ENCODE results near the gene CCL4L2. TPM values are rescaled to one million over a fixed set of nuclear protein-coding genes. Genes with fewer than 3 reads are reported as not detected.
"Not testable (repeated sequence)": the region's sequence is repeated elsewhere in the genome, so short reads cannot be mapped to it uniquely, and the experiment has no call there.

Gene CCL4L2
- total RNA-seq, 1 experiment from 2014 or later = not detected

DNA sequence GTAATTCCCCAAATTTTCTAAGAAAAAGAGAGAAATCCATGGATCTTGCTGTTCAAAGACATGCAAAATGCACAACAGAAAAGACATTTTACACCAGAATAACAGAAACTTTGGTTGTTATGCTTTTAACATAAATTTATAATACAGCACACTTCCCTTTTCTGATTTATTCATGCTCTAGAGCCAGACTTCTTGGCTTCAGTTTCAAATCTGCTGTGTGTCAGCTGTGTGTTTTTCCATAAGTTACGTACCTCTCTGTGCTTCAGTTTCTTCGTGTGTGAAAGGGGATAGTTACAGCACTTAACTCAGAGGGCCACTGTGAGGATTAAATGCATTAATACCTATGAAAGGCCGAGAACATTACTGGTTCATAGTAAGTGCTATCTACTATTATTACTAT, 7.5 kb upstream of the CCL4L2 start:
- H3K9me3 Mint-ChIP-seq (ENCODE audit: low read depth, unreplicated experiment) = no peaks in the 10 kb centered on the region
- DNase-seq = no peak
- CTCF ChIA-PET = no interaction called here
- peaks cover 50% of the 10 kb centered on the region for H3K27me3 Mint-ChIP-seq (ENCODE audit: unreplicated experiment)
- H3K27ac Mint-ChIP-seq (ENCODE audit: unreplicated experiment) = no peak overlapping the region
- no TSS peak for BruUV-seq (replicated peaks)
- H3K4me1 Mint-ChIP-seq (ENCODE audit: low read depth, unreplicated experiment) = no peaks in the 10 kb centered on the region
- TF ChIP-seq, protein P1, sequence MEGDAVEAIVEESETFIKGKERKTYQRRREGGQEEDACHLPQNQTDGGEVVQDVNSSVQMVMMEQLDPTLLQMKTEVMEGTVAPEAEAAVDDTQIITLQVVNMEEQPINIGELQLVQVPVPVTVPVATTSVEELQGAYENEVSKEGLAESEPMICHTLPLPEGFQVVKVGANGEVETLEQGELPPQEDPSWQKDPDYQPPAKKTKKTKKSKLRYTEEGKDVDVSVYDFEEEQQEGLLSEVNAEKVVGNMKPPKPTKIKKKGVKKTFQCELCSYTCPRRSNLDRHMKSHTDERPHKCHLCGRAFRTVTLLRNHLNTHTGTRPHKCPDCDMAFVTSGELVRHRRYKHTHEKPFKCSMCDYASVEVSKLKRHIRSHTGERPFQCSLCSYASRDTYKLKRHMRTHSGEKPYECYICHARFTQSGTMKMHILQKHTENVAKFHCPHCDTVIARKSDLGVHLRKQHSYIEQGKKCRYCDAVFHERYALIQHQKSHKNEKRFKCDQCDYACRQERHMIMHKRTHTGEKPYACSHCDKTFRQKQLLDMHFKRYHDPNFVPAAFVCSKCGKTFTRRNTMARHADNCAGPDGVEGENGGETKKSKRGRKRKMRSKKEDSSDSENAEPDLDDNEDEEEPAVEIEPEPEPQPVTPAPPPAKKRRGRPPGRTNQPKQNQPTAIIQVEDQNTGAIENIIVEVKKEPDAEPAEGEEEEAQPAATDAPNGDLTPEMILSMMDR (IDR thresholded peaks at IDR 0.05; ENCODE audit: unreplicated experiment) = no peak
- intact Hi-C loops (cut with micrococcal nuclease; ENCODE audit: unreplicated experiment) = no loop called here
- no peaks in the 10 kb centered on the region for H3K36me3 Mint-ChIP-seq (ENCODE audit: insufficient read depth, unreplicated experiment)
- no peak overlapping the region for H3K4me3 Mint-ChIP-seq (ENCODE audit: low read depth, unreplicated experiment)

DNA sequence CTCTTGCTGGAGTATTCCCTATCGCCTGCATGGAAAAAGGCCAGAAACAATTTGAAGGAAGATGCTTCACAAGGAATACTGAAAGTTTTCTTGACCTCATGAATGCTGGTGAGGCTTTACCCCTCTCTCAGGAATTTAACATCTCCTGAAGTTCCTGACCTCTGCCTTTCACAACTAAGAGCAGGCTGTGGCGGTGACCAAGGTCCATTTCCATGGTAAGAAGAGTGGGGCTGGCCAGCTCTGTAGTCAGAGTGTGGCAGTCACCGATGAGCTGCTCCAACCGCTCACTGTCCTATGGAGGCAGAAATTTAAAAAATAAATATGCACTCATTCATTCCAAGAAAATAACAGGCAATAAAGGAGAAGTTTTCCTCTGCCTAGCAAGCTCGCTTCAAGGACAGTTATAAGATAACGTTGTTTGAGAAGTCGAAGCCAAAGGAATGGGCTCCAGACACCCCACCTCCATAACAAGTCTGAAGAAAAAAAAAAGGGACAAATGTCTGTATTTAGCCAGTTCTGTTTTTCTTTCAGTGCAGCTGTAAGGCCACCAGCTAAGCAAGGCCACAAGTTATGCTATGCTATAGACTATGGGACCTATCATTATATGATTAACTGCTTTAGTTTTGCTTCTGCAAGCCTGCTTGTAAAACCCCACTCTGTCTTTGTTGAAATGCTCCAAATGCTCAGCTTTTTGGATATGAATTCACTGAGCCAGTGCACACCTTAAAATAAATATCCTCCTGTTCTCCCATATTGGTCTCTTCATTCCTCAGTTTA, 6.0 kb upstream of the CCL4L2 start:
- no TSS peak for BruUV-seq (replicated peaks)
- Mint-ChIP-seq H3K4me1 (ENCODE audit: low read depth, unreplicated experiment) (no peaks in the 10 kb centered on the region), H3K4me3 (ENCODE audit: low read depth, unreplicated experiment) (no peak overlapping the region), H3K27me3 (ENCODE audit: unreplicated experiment) (peaks cover 42% of the 10 kb centered on the region), H3K9me3 (ENCODE audit: low read depth, unreplicated experiment) (no peaks in the 10 kb centered on the region), H3K27ac (ENCODE audit: unreplicated experiment) (no peak overlapping the region), H3K36me3 (ENCODE audit: insufficient read depth, unreplicated experiment) (no peaks in the 10 kb centered on the region)
- TF ChIP-seq, protein P1 (IDR thresholded peaks at IDR 0.05; ENCODE audit: unreplicated experiment) = no peak
- CTCF ChIA-PET = no interaction called here
- DNase-seq = no peak
- intact Hi-C loops (cut with micrococcal nuclease; ENCODE audit: unreplicated experiment) = no loop called here

DNA sequence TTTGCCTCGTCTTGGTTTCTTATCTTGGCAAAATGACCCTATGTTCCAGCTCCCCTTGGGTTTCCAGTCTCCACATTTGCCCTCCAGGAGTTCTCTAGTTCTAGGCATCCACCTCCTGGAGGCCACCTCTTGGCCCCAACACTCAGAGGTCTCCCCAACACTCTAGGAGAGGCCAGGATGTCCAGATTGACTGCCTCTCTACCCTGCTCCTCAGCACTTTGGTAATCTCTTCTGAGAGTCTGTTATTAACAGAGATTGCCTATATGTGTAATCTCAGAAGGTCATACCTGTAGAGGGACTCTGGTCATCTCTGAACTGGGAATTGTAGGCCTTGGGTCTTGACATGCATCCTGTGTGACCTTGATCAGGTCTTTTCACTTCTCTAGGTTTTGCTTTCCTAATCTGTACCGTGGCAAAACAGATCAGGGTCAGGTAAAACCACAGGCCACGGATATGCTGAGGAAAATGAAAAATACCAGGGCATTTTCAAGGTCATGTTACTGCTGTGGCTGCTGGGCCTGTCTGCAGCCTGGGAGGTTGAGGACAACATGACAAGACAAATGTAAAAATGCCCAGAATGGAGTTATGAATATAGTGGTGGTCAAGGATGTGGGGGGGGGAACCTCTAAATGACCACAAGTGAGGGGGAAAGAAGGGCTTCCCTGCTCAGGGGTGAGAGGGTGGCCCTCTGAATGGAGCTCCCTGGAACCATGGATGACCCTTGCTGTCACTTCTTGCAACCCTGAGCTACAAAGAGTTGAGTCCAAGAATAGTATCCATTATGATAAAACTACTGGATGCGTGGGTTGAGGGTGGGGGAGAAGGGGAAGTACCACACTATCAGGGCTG, 5.0 kb upstream of the CCL4L2 start:
- TF ChIP-seq, protein P1 (IDR thresholded peaks at IDR 0.05; ENCODE audit: unreplicated experiment) = no peak
- H3K27me3 Mint-ChIP-seq (ENCODE audit: unreplicated experiment) = peaks cover 49% of the 10 kb centered on the region
- CTCF ChIA-PET = no interaction called here
- no peaks in the 10 kb centered on the region for H3K9me3 Mint-ChIP-seq (ENCODE audit: low read depth, unreplicated experiment)
- no peaks in the 10 kb centered on the region for H3K36me3 Mint-ChIP-seq (ENCODE audit: insufficient read depth, unreplicated experiment)
- no peak overlapping the region for H3K27ac Mint-ChIP-seq (ENCODE audit: unreplicated experiment)
- DNase-seq = no peak
- no peak overlapping the region for H3K4me3 Mint-ChIP-seq (ENCODE audit: low read depth, unreplicated experiment)
- intact Hi-C loops (cut with micrococcal nuclease; ENCODE audit: unreplicated experiment) = no loop called here
- no peaks in the 10 kb centered on the region for H3K4me1 Mint-ChIP-seq (ENCODE audit: low read depth, unreplicated experiment)
- BruUV-seq (replicated peaks) = no TSS peak

DNA sequence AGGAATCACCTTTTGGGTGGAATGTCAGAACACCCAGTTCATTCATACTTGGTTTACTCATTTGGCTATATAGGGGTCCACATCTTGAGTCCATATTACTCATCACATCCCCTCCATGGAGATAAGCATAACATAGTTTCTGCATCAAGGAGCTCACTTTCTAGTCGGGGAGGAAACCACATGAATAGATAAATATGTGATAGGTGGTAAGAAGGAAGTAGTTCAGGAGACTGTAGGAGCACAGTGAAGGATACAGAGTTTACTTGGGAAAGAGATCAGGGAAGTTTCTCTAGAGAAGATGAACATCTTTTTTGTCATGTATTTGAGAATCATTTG, 4.4 kb upstream of the CCL4L2 start:
- peaks cover 53% of the 10 kb centered on the region for H3K27me3 Mint-ChIP-seq (ENCODE audit: unreplicated experiment)
- H3K36me3 Mint-ChIP-seq (ENCODE audit: insufficient read depth, unreplicated experiment); BruUV-seq (replicated peaks); intact Hi-C loops (cut with micrococcal nuclease; ENCODE audit: unreplicated experiment); H3K27ac Mint-ChIP-seq (ENCODE audit: unreplicated experiment); H3K4me1 Mint-ChIP-seq (ENCODE audit: low read depth, unreplicated experiment); CTCF ChIA-PET; DNase-seq; H3K4me3 Mint-ChIP-seq (ENCODE audit: low read depth, unreplicated experiment); H3K9me3 Mint-ChIP-seq (ENCODE audit: low read depth, unreplicated experiment): not testable (repeated sequence)

DNA sequence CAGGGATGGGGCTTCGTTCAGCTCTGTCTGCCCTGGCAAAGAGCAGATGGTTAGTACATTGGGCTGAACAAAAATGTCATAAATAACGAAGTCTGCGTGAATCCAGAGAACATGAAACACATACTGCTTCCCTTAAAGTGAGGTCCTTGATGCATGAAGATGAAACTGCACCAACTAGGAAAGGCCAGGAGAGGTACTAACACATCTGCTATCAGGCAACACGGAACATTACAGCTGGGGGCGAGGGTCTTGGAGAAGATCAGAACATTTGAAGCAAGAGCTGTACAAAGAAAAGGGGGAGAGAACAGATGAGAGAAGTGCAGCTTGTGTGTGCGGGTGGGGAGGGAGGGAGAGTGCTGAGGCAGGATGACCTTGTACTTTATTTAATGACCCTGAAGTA, 3.5 kb upstream of the CCL4L2 start:
- intact Hi-C loops (cut with micrococcal nuclease; ENCODE audit: unreplicated experiment); H3K4me1 Mint-ChIP-seq (ENCODE audit: low read depth, unreplicated experiment); CTCF ChIA-PET; H3K36me3 Mint-ChIP-seq (ENCODE audit: insufficient read depth, unreplicated experiment); H3K4me3 Mint-ChIP-seq (ENCODE audit: low read depth, unreplicated experiment); BruUV-seq (replicated peaks); H3K27ac Mint-ChIP-seq (ENCODE audit: unreplicated experiment); DNase-seq; H3K9me3 Mint-ChIP-seq (ENCODE audit: low read depth, unreplicated experiment): not testable (repeated sequence)
- H3K27me3 Mint-ChIP-seq (ENCODE audit: unreplicated experiment) = peaks cover 53% of the 10 kb centered on the region
